Measurements from ENCODE around the gene C11orf24. TPM values are rescaled to one million over a fixed set of nuclear protein-coding genes. Genes with fewer than 3 reads are reported as not detected.

The C11orf24 gene
- total RNA-seq, 1 donor from 2014 or later, result 35.3 TPM

GRCh38 chr11:68263444-68264035, 8.2 kb downstream of the C11orf24 start:
- no peaks in the 10 kb centered on the region for H3K9me3 Mint-ChIP-seq (ENCODE audit: low read depth)
- H3K4me1 Mint-ChIP-seq (ENCODE audit: low read depth), result no peaks in the 10 kb centered on the region
- no peak for TF ChIP-seq CTCF (IDR thresholded peaks at IDR 0.05; ENCODE audit: unreplicated experiment)
- H3K27ac Mint-ChIP-seq, result no peak overlapping the region
- DNase-seq (ENCODE audit: low spot score, unreplicated experiment), result no peak
- H3K27me3 Mint-ChIP-seq, result no peaks in the 10 kb centered on the region
- peaks cover 17% of the 10 kb centered on the region for H3K36me3 Mint-ChIP-seq (ENCODE audit: insufficient read depth)
- no peak overlapping the region for H3K4me3 Mint-ChIP-seq (ENCODE audit: low read depth)

GRCh38 chr11:68262544-68262827, 9.3 kb downstream of the C11orf24 start:
- Mint-ChIP-seq H3K4me1 (ENCODE audit: low read depth) (no peaks in the 10 kb centered on the region), H3K4me3 (ENCODE audit: low read depth) (no peak overlapping the region), H3K9me3 (ENCODE audit: low read depth) (no peaks in the 10 kb centered on the region), H3K27ac (no peak overlapping the region), H3K36me3 (ENCODE audit: insufficient read depth) (peaks cover 17% of the 10 kb centered on the region), H3K27me3 (peaks cover 2% of the 10 kb centered on the region)
- no peak for TF ChIP-seq CTCF (IDR thresholded peaks at IDR 0.05; ENCODE audit: unreplicated experiment)
- DNase-seq (ENCODE audit: low spot score, unreplicated experiment), result no peak

GRCh38 chr11:68261749-68262543, 9.8 kb downstream of the C11orf24 start:
- Mint-ChIP-seq H3K9me3 (ENCODE audit: low read depth) (no peaks in the 10 kb centered on the region), H3K4me3 (ENCODE audit: low read depth) (no peak overlapping the region), H3K36me3 (ENCODE audit: insufficient read depth) (peaks cover 18% of the 10 kb centered on the region), H3K27me3 (peaks cover 3% of the 10 kb centered on the region), H3K27ac (no peak overlapping the region), H3K4me1 (ENCODE audit: low read depth) (no peaks in the 10 kb centered on the region)
- TF ChIP-seq CTCF (IDR thresholded peaks at IDR 0.05; ENCODE audit: unreplicated experiment), result no peak
- DNase-seq (ENCODE audit: low spot score, unreplicated experiment), result no peak

- H3K36me3 Mint-ChIP-seq (ENCODE audit: insufficient read depth), result peaks cover 18% of the 10 kb centered on the region
- DNase-seq (ENCODE audit: low spot score, unreplicated experiment), result no peak
- no peaks in the 10 kb centered on the region for H3K9me3 Mint-ChIP-seq (ENCODE audit: low read depth)
- no peak overlapping the region for H3K4me3 Mint-ChIP-seq (ENCODE audit: low read depth)
- H3K27me3 Mint-ChIP-seq, result peaks cover 3% of the 10 kb centered on the region
- no peak overlapping the region for H3K27ac Mint-ChIP-seq
- TF ChIP-seq CTCF (IDR thresholded peaks at IDR 0.05; ENCODE audit: unreplicated experiment), result no peak
- no peaks in the 10 kb centered on the region for H3K4me1 Mint-ChIP-seq (ENCODE audit: low read depth)
Observed at GRCh38 chr11:68261006-68261405, 10.8 kb downstream of the C11orf24 start.

GRCh38 chr11:68260484-68260883, 11.3 kb downstream of the C11orf24 start:
- Mint-ChIP-seq H3K4me1 (ENCODE audit: low read depth) (no peaks in the 10 kb centered on the region), H3K36me3 (ENCODE audit: insufficient read depth) (peaks cover 18% of the 10 kb centered on the region), H3K27ac (no peak overlapping the region), H3K27me3 (peaks cover 3% of the 10 kb centered on the region), H3K4me3 (ENCODE audit: low read depth) (no peak overlapping the region), H3K9me3 (ENCODE audit: low read depth) (no peaks in the 10 kb centered on the region)
- no peak for DNase-seq (ENCODE audit: low spot score, unreplicated experiment)
- no peak for TF ChIP-seq CTCF (IDR thresholded peaks at IDR 0.05; ENCODE audit: unreplicated experiment)
